ENCODE results near the gene DLG5. TPM values are rescaled to one million over a fixed set of nuclear protein-coding genes. Genes with fewer than 3 reads are reported as not detected.
"Not testable (repeated sequence)": the region's sequence is repeated elsewhere in the genome, so short reads cannot be mapped to it uniquely, and the experiment has no call there.

The DLG5 gene
- total RNA-seq, 1 donor from 2014 or later = 1.1 TPM

- Mint-ChIP-seq H3K27me3 (no peaks in the 10 kb centered on the region), H3K9me3 (peaks cover 22% of the 10 kb centered on the region), H3K4me3 (no peak overlapping the region), H3K4me1 (no peaks in the 10 kb centered on the region), H3K27ac (no peak overlapping the region), H3K36me3 (ENCODE audit: low read depth) (no peaks in the 10 kb centered on the region)
- DNase-seq (no peak), ATAC-seq (ENCODE audit: low read depth) (no peak)
- CTCF ChIA-PET = no interaction called here
- no peak for TF ChIP-seq CTCF (IDR thresholded peaks at IDR 0.05)
- intact Hi-C loops (cut with micrococcal nuclease) = no loop called here
- POLR2A ChIA-PET = no interaction called here
Observed at GRCh38 chr10:77780180-77780579, 146.4 kb downstream of the DLG5 start.

GRCh38 chr10:77776487-77776886 is 150.1 kb downstream of the DLG5 start:
- POLR2A ChIA-PET = no interaction called here
- H3K36me3 Mint-ChIP-seq (ENCODE audit: low read depth) = no peaks in the 10 kb centered on the region
- intact Hi-C loops (cut with micrococcal nuclease) = no loop called here
- H3K4me3 Mint-ChIP-seq = no peak overlapping the region
- no peak for TF ChIP-seq CTCF (IDR thresholded peaks at IDR 0.05)
- no peak overlapping the region for H3K27ac Mint-ChIP-seq
- no peaks in the 10 kb centered on the region for H3K27me3 Mint-ChIP-seq
- no peak for DNase-seq
- CTCF ChIA-PET = no interaction called here
- no peaks in the 10 kb centered on the region for H3K4me1 Mint-ChIP-seq
- H3K9me3 Mint-ChIP-seq = peaks cover 22% of the 10 kb centered on the region
- ATAC-seq (ENCODE audit: low read depth) = no peak

DNA sequence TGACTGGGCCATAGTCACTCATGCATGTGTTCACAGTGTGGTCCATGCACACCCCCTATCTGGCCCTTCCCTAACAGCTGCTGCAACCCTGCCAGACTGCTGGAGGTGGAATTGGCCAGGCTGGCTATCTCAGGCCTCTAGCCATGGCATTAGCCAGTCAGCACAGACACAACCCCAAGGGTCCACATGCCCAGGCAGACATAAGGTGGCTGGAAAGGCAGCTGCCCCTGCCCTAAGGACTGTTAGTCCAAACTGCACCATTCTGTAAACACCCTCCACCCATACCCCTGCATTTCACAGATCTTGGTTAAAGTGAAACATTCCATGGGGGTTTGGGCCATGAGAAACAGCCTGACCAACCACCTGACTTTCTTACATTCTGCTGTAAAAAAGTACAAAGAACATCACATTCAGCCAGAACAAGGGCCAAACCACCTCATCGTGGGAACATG is 151.6 kb downstream of the DLG5 start:
- ChIA-PET CTCF (no interaction called here), POLR2A (no interaction called here)
- DNase-seq = no peak
- Mint-ChIP-seq H3K9me3 (peaks cover 22% of the 10 kb centered on the region), H3K36me3 (ENCODE audit: low read depth) (no peaks in the 10 kb centered on the region), H3K4me3 (no peak overlapping the region), H3K4me1 (no peaks in the 10 kb centered on the region), H3K27ac (no peak overlapping the region), H3K27me3 (no peaks in the 10 kb centered on the region)
- TF ChIP-seq CTCF (IDR thresholded peaks at IDR 0.05) = no peak
- intact Hi-C loops (cut with micrococcal nuclease) = no loop called here
- no peak for ATAC-seq (ENCODE audit: low read depth)

GRCh38 chr10:77773631-77774426 is 152.7 kb downstream of the DLG5 start:
- Mint-ChIP-seq H3K9me3 (peaks cover 22% of the 10 kb centered on the region), H3K4me3 (no peak overlapping the region), H3K4me1 (no peaks in the 10 kb centered on the region), H3K27me3 (no peaks in the 10 kb centered on the region), H3K27ac (no peak overlapping the region), H3K36me3 (ENCODE audit: low read depth) (no peaks in the 10 kb centered on the region)
- ChIA-PET POLR2A (no interaction called here), CTCF (no interaction called here)
- TF ChIP-seq CTCF (IDR thresholded peaks at IDR 0.05) = no peak
- DNase-seq = no peak
- intact Hi-C loops (cut with micrococcal nuclease) = no loop called here
- no peak for ATAC-seq (ENCODE audit: low read depth)

DNA sequence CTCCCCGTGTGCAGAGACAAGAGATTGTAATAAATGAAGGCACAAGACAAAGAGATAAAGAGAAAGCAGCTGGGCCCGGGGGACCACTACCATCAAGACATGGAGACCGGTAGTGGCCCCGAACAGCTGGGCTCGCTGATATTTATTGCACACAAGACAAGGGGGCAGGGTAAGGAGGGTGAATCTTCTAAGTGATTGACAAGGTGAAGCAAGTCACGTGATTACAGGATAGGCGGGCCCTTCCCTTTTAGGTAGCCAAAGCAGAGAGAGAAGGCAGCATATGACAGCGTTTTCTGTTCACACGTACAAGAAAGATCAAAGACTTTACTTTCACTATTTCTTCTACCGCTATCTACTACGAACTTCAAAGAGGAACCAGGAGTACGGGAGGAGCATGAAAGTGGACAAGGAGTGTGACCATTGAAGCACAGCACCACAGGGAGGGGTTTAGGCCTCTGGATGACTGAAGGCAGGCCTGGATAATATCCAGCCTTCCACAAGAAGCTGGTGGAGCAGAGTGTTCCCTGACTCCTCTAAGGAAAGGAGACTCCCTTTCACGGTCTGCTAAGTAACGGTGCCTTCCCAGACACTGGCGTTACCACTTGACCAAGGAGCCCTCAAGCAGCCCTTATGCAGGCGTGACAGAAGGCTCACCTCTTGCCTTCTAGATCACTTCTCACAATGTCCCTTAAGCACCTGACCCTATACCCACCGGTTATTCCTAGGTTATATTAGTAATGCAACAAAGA is 153.5 kb downstream of the DLG5 start:
- H3K27me3 Mint-ChIP-seq; H3K27ac Mint-ChIP-seq; intact Hi-C loops (cut with micrococcal nuclease); H3K36me3 Mint-ChIP-seq (ENCODE audit: low read depth); H3K4me3 Mint-ChIP-seq; DNase-seq; H3K4me1 Mint-ChIP-seq; CTCF ChIA-PET; POLR2A ChIA-PET; ATAC-seq (ENCODE audit: low read depth): not testable (repeated sequence)
- peaks cover 22% of the 10 kb centered on the region for H3K9me3 Mint-ChIP-seq

All from activated B cell treated with CpG ODN at 0.5 μM for 24 hours (primary cell).